ENCODE measurements around the gene FN1.

The FN1 gene

DNA sequence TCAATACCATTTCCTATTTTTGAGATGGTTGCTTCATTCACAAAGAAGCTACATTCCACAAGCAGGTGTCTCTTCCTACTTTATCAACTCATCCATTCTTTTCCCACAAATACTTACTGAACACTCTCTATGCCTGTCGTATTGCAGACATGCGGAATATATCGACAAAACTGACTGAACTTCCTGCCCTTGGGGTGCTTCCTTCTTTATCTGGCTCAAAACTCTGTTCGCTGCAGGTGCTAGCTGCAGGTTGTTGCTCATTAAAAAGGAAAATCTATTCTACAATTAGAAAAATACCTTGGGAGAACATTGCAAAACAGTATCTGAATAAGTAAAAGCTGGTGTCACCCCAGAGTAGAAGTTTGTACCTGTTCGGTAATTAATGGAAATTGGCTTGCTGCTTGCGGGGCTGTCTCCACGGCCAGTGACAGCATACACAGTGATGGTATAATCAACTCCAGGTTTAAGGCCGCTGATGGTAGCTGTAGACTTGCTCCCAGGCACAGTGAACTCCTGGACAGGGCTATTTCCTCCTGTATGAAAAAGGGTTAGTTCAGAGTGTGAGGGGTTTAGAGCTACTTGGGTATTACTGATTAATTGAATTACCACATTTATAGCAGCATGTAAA is 52.1 kb downstream of the FN1 start:
- no peak for DNase-seq (ENCODE audit: low read depth)

DNA sequence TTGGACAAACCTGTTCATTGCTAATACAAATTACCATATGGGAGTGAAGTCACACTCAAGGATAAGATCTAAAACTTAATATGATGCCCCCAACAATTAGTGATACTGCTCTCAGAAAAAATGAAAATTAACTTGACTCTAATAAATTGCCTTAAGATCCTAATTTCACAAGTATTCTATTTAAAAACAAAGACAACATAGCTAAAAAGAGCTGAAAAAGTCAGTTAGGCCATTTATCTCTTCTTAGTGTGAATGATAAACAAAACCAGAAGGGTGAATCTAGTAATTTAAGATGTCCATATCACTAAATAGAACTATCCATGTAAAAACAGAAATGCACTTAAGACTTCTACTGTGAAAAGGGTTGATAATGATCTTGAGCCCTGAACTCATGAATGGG is 53.4 kb downstream of the FN1 start:
- no peak for DNase-seq (ENCODE audit: low read depth)

GRCh38 chr2:215382011-215382410 is 53.9 kb downstream of the FN1 start:
- DNase-seq (ENCODE audit: low read depth), result no peak

DNA sequence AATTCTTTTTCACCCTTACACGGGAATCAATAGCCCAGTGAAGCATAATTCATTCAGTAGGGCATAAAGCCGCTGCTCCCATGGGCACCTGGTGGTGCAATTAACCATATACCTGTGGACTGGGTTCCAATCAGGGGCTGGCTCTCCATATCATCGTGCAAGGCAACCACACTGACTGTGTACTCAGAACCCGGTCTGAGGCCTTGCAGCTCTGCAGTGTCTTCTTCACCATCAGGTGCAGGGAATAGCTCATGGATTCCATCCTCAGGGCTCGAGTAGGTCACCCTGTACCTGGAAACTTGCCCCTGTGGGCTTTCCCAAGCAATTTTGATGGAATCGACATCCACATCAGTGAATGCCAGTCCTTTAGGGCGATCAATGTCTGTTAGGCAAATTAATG is 55.2 kb downstream of the FN1 start:
- DNase-seq (ENCODE audit: low read depth), result no peak

- DNase-seq (ENCODE audit: low read depth), result no peak
Measured at GRCh38 chr2:215379948-215380347, 55.9 kb downstream of the FN1 start.

DNA sequence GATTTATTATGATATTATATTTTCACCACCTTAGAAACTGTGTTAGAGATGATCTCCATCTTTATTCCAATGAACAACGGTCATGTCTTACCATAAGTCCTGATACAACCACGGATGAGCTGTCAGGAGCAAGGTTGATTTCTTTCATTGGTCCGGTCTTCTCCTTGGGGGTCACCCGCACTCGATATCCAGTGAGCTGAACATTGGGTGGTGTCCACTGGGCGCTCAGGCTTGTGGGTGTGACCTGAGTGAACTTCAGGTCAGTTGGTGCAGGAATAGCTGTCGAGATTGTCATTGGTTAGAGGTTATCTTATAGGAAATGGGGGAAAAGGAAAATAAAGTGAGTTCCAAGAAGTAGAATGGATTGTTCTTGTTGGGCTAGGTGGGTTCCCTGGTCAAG is 56.8 kb downstream of the FN1 start:
- no peak for DNase-seq (ENCODE audit: low read depth)

GRCh38 chr2:215378045-215378444 is 57.8 kb downstream of the FN1 start:
- DNase-seq (ENCODE audit: low read depth), result no peak

DNA sequence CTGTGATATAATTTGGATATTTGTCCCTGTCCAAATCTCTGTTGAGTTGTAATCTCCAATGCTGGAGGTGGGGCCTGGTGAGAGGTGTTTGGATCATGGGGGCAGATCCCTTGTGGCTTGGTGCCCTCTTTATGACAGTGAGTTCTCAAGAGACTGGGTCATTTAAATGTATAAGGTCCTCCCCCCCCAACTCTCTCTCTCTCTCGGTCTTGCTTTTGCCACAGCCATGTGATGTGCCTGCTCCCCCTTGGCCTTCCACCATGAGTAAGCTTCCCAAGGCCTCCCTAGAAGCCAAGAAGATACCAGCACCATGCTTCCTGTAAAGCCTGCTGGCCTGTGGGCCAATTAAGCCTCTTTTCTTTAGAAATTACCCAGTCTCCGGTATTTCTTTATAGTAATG is 58.6 kb downstream of the FN1 start:
- no peak for DNase-seq (ENCODE audit: low read depth)

- no peak for DNase-seq (ENCODE audit: low read depth)
Measured at GRCh38 chr2:215376103-215376780, 59.6 kb downstream of the FN1 start.

DNA sequence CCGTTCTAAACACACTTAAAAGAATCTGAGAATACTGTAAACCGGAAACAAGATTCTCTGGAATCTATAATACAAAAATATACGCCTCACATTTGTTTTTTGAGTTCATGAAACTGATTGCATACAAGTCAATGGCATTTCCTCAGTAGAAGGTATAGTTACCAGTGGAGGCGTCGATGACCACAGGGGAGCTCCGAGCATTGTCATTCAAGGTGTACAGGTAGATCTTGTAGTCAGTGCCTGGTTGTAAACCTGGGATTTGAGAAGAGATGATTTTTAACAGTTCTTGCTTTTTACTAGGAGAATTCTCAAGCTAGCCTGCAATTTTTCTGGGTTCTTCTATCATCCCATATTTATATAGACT is 60.4 kb downstream of the FN1 start:
- DNase-seq (ENCODE audit: low read depth), result no peak

DNA sequence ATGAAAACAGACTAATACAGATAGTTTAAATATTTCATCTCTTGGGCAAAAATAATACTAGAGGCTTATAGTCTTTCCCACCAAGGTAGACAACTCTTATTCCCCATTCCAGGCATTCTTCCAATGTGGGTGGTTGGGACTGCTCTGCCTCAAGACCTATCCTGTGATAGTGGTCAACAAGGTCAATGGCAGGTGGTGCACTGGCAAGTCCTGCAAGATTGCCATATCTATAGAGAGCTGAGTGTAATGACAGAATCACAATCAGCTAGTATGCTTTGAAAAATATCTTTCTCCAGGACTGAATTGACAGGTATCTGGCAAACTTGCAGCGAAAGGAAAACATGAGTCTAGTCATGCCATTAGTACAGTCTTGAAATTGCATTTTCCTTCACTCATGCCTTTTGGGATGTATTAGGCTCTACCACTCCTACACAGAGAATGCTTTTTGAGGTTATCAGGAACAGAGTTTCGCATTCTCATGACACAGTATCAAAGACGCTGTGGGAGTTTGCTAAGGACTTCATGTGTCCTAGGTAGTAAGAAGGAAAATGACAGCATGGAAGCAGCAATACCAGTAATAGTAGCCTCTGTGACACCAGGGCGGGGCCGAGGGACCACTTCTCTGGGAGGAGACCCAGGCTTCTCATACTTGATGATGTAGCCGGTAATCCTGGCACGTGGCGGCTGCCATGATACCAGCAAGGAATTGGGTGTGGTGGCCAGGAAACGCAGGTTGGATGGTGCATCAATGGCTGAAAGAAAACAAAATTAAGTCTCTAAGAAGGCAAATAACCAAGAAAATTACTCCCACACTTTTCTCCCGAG is 61.0 kb downstream of the FN1 start:
- DNase-seq (ENCODE audit: low read depth), result no peak

- no peak for DNase-seq (ENCODE audit: low read depth)
Measured at GRCh38 chr2:215374002-215374401, 61.9 kb downstream of the FN1 start.

GRCh38 chr2:215372968-215373649 is 62.8 kb downstream of the FN1 start:
- DNase-seq (ENCODE audit: low read depth), result no peak

DNA sequence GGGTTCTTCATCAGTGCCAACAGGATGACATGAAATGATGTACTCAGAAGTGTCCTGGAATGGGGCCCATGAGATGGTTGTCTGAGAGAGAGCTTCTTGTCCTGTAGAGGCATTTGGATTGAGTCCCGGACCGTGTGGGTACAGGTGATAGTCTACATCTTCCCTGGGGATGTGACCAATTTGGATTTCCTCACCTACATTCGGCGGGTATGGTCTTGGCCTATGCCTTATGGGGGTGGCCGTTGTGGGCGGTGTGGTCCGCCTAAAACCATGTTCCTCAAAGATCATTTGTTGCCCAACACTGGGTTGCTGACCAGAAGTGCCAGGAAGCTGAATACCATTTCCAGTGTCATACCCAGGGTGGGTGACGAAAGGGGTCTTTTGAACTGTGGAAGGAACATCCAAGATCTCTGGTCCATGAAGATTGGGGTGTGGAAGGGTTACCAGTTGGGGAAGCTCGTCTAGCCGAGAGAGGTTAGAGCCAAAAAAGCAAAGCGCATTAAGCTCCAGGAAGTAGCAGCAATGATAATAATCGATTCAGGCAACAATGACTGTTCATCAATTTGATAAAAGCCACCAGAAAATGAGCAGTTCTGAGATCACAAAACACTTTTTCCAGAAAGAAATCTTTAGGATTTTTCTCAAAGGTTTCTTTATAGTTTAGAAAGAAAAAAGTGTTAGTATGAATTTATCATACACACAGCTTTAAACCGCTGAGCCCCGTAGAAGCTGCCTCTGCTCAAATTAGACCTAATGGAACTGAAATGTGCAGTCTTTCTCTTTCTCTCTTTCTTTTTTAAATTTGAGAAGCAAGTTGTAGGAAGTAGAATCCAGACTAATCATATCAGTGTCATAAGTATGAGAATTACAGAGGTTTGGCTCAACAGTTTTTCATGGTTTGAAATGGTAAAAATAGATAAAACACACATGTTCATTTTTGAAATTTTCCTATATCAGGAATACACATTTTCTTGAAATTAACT is 63.7 kb downstream of the FN1 start:
- DNase-seq (ENCODE audit: low read depth), result no peak

- DNase-seq (ENCODE audit: low read depth), result no peak
Measured at GRCh38 chr2:215370112-215370965, 65.5 kb downstream of the FN1 start.

- DNase-seq (ENCODE audit: low read depth), result no peak
Measured at GRCh38 chr2:215369181-215369760, 66.6 kb downstream of the FN1 start.

- no peak for DNase-seq (ENCODE audit: low read depth)
Measured at GRCh38 chr2:215368493-215368809, 67.4 kb downstream of the FN1 start.

GRCh38 chr2:215367662-215368492 is 68.0 kb downstream of the FN1 start:
- no peak for DNase-seq (ENCODE audit: low read depth)

- DNase-seq (ENCODE audit: low read depth), result no peak
Measured at GRCh38 chr2:215366440-215367032, 69.3 kb downstream of the FN1 start.

Data from GM04504 (cell line).